Activated T-cell treated with anti-CD3 and anti-CD28 coated beads, Interleukin-2, amount 50 U/mL, for 24 hours (primary cell): ENCODE measurements around the gene CFAP97D2.

Source experiments
- DNase-seq: peaks from one replicate; pipeline ENCODE4 v3.0.0-alpha.2; 2020
- H3K27ac Mint-ChIP-seq: 2 replicates; pipeline ENCODE4 v1.8.0; 2020; ENCODE audit warnings: mild to moderate bottlenecking, mixed read lengths
- H3K27me3 Mint-ChIP-seq: 2 replicates; pipeline ENCODE4 v1.8.0; 2020; ENCODE audit warnings: mixed read lengths
- H3K36me3 Mint-ChIP-seq: 2 replicates; pipeline ENCODE4 v1.8.0; 2020; ENCODE audit warnings: low read depth, mixed read lengths
- H3K4me1 Mint-ChIP-seq: 2 replicates; pipeline ENCODE4 v1.8.0; 2020; ENCODE audit warnings: low read depth, mixed read lengths
- H3K4me3 Mint-ChIP-seq: 2 replicates; pipeline ENCODE4 v1.8.0; 2020; ENCODE audit warnings: mild to moderate bottlenecking, moderate library complexity, mixed read lengths
- H3K9me3 Mint-ChIP-seq: 2 replicates; pipeline ENCODE4 v1.8.0; 2020; ENCODE audit warnings: mixed read lengths

Gene CFAP97D2

GRCh38 chr13:114140131-114140905 is 38.7 kb upstream of the CFAP97D2 start:
- Mint-ChIP-seq H3K27me3 (no peaks in the 10 kb centered on the region), H3K36me3 (no peaks in the 10 kb centered on the region), H3K27ac (no peak overlapping the region), H3K4me1 (peaks cover 18% of the 10 kb centered on the region), H3K9me3 (peaks cover 3% of the 10 kb centered on the region), H3K4me3 (no peak overlapping the region)
- DNase-seq: no peak

- no peak for DNase-seq
- Mint-ChIP-seq H3K27ac (no peak overlapping the region), H3K36me3 (no peaks in the 10 kb centered on the region), H3K9me3 (peaks cover 3% of the 10 kb centered on the region), H3K27me3 (no peaks in the 10 kb centered on the region), H3K4me3 (no peak overlapping the region), H3K4me1 (peaks cover 18% of the 10 kb centered on the region)
Observed at GRCh38 chr13:114140906-114141250, 38.2 kb upstream of the CFAP97D2 start.

GRCh38 chr13:114141261-114141996 is 37.6 kb upstream of the CFAP97D2 start:
- Mint-ChIP-seq H3K9me3 (peaks cover 3% of the 10 kb centered on the region), H3K4me1 (peaks cover 22% of the 10 kb centered on the region), H3K27me3 (no peaks in the 10 kb centered on the region), H3K36me3 (no peaks in the 10 kb centered on the region), H3K27ac (no peak overlapping the region), H3K4me3 (no peak overlapping the region)
- no peak for DNase-seq

GRCh38 chr13:114142137-114142550 is 36.9 kb upstream of the CFAP97D2 start:
- no peak for DNase-seq
- Mint-ChIP-seq H3K36me3 (no peaks in the 10 kb centered on the region), H3K27ac (no peak overlapping the region), H3K4me3 (no peak overlapping the region), H3K27me3 (no peaks in the 10 kb centered on the region), H3K4me1 (peaks cover 30% of the 10 kb centered on the region), H3K9me3 (peaks cover 3% of the 10 kb centered on the region)

- Mint-ChIP-seq H3K9me3 (peaks cover under 1% of the 10 kb centered on the region), H3K36me3 (no peaks in the 10 kb centered on the region), H3K4me3 (no peak overlapping the region), H3K27ac (no peak overlapping the region), H3K4me1 (peaks cover 30% of the 10 kb centered on the region), H3K27me3 (no peaks in the 10 kb centered on the region)
- peak; percentile 71 for DNase-seq
Observed at GRCh38 chr13:114142640-114143490, 36.2 kb upstream of the CFAP97D2 start.

- no peaks in the 10 kb centered on the region for H3K9me3 Mint-ChIP-seq
- peak; percentile 64 for DNase-seq
- no peaks in the 10 kb centered on the region for H3K36me3 Mint-ChIP-seq
- H3K4me1 Mint-ChIP-seq: peaks cover 40% of the 10 kb centered on the region
- no peak overlapping the region for H3K27ac Mint-ChIP-seq
- no peaks in the 10 kb centered on the region for H3K27me3 Mint-ChIP-seq
- no peak overlapping the region for H3K4me3 Mint-ChIP-seq
Observed at GRCh38 chr13:114143806-114144605, 35.1 kb upstream of the CFAP97D2 start.

GRCh38 chr13:114144606-114145244 is 34.3 kb upstream of the CFAP97D2 start:
- no peak overlapping the region for H3K4me3 Mint-ChIP-seq
- peaks cover 47% of the 10 kb centered on the region for H3K4me1 Mint-ChIP-seq
- DNase-seq: peak; percentile 39
- no peak overlapping the region for H3K27ac Mint-ChIP-seq
- no peaks in the 10 kb centered on the region for H3K36me3 Mint-ChIP-seq
- H3K27me3 Mint-ChIP-seq: no peaks in the 10 kb centered on the region
- no peaks in the 10 kb centered on the region for H3K9me3 Mint-ChIP-seq

GRCh38 chr13:114145256-114145655 is 33.8 kb upstream of the CFAP97D2 start:
- H3K4me1 Mint-ChIP-seq: peaks cover 53% of the 10 kb centered on the region
- H3K27me3 Mint-ChIP-seq: no peaks in the 10 kb centered on the region
- H3K4me3 Mint-ChIP-seq: no peak overlapping the region
- no peaks in the 10 kb centered on the region for H3K9me3 Mint-ChIP-seq
- DNase-seq: no peak
- H3K27ac Mint-ChIP-seq: no peak overlapping the region
- no peaks in the 10 kb centered on the region for H3K36me3 Mint-ChIP-seq

GRCh38 chr13:114145722-114146121 is 33.3 kb upstream of the CFAP97D2 start:
- no peak overlapping the region for H3K27ac Mint-ChIP-seq
- no peaks in the 10 kb centered on the region for H3K9me3 Mint-ChIP-seq

GRCh38 chr13:114146173-114146572 is 32.9 kb upstream of the CFAP97D2 start:
- no peak overlapping the region for H3K4me3 Mint-ChIP-seq

More at GRCh38 chr13:114145722-114146121, 33.3 kb upstream of the CFAP97D2 start:
- H3K4me3 Mint-ChIP-seq: no peak overlapping the region
- H3K36me3 Mint-ChIP-seq: no peaks in the 10 kb centered on the region
- H3K4me1 Mint-ChIP-seq: peaks cover 57% of the 10 kb centered on the region
- H3K27me3 Mint-ChIP-seq: no peaks in the 10 kb centered on the region
- no peak for DNase-seq

GRCh38 chr13:114146629-114147028 is 32.4 kb upstream of the CFAP97D2 start:
- H3K36me3 Mint-ChIP-seq: no peaks in the 10 kb centered on the region
- peak overlapping the region; percentile 15 for H3K27ac Mint-ChIP-seq
- H3K4me1 Mint-ChIP-seq: peaks cover 66% of the 10 kb centered on the region
- H3K4me3 Mint-ChIP-seq: no peak overlapping the region
- DNase-seq: peak; percentile 44
- H3K27me3 Mint-ChIP-seq: no peaks in the 10 kb centered on the region
- H3K9me3 Mint-ChIP-seq: no peaks in the 10 kb centered on the region

More at GRCh38 chr13:114146173-114146572, 32.9 kb upstream of the CFAP97D2 start:
- no peak for DNase-seq
- Mint-ChIP-seq H3K36me3 (no peaks in the 10 kb centered on the region), H3K9me3 (no peaks in the 10 kb centered on the region), H3K27me3 (no peaks in the 10 kb centered on the region), H3K4me1 (peaks cover 62% of the 10 kb centered on the region), H3K27ac (no peak overlapping the region)

- Mint-ChIP-seq H3K4me1 (peaks cover 79% of the 10 kb centered on the region), H3K27ac (peak overlapping the region; percentile 90), H3K4me3 (peak overlapping the region; percentile 54), H3K36me3 (no peaks in the 10 kb centered on the region), H3K9me3 (no peaks in the 10 kb centered on the region), H3K27me3 (no peaks in the 10 kb centered on the region)
- no peak for DNase-seq
Observed at GRCh38 chr13:114147803-114148520, 31.1 kb upstream of the CFAP97D2 start.

- peak overlapping the region; percentile 90 for H3K27ac Mint-ChIP-seq
- peak; percentile 80 for DNase-seq
- no peaks in the 10 kb centered on the region for H3K27me3 Mint-ChIP-seq
- peak overlapping the region; percentile 54 for H3K4me3 Mint-ChIP-seq
- H3K36me3 Mint-ChIP-seq: no peaks in the 10 kb centered on the region
- peaks cover 1% of the 10 kb centered on the region for H3K9me3 Mint-ChIP-seq
- H3K4me1 Mint-ChIP-seq: peaks cover 83% of the 10 kb centered on the region
Observed at GRCh38 chr13:114148521-114148855, 30.6 kb upstream of the CFAP97D2 start.
